ENCODE results near the gene DEPDC5.

DNA sequence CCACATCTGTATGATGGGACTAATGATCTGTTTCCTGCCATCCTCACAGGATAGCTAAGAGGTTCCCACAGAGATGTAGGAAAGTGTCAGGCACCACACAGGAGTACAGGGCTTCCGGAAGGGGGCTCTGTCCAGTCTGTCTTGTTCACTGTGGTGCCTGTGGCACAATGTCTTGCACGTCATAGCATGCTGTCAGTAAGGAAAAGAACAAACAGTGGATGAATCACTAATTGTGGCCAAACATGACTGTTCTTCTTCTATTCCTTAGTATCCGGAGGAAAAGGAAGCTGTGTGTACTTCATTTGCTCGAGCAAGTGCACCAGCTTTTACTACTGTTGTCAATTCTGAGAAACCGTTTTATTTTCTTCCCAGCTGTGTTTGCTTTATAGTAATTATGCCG, 117.1 kb downstream of the DEPDC5 start:
- TF ChIP-seq SREBF2 (IDR thresholded peaks at IDR 0.05; ENCODE audit: low read length) (no peak), EZH2 (IDR thresholded peaks at IDR 0.05; ENCODE audit: borderline replicate concordance, control insufficient read depth, low read depth, low read length) (no peak), POLR2AphosphoS5 (IDR thresholded peaks at IDR 0.05; ENCODE audit: low read length) (no peak), EP300 (IDR thresholded peaks at IDR 0.05; ENCODE audit: borderline replicate concordance in 1 of 2, control insufficient read depth in 1 of 2, low read depth in 2 of 2, low read length in 2 of 2) (no peak), BACH1 (IDR thresholded peaks at IDR 0.05; ENCODE audit: borderline replicate concordance) (no peak), MTA2 (IDR thresholded peaks at IDR 0.05; ENCODE audit: low read depth) (no peak)
- TF ChIP-seq, protein P1, sequence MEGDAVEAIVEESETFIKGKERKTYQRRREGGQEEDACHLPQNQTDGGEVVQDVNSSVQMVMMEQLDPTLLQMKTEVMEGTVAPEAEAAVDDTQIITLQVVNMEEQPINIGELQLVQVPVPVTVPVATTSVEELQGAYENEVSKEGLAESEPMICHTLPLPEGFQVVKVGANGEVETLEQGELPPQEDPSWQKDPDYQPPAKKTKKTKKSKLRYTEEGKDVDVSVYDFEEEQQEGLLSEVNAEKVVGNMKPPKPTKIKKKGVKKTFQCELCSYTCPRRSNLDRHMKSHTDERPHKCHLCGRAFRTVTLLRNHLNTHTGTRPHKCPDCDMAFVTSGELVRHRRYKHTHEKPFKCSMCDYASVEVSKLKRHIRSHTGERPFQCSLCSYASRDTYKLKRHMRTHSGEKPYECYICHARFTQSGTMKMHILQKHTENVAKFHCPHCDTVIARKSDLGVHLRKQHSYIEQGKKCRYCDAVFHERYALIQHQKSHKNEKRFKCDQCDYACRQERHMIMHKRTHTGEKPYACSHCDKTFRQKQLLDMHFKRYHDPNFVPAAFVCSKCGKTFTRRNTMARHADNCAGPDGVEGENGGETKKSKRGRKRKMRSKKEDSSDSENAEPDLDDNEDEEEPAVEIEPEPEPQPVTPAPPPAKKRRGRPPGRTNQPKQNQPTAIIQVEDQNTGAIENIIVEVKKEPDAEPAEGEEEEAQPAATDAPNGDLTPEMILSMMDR (IDR thresholded peaks at IDR 0.05 in 2 of 3, conservative IDR thresholded peaks at IDR 0.05 in 1 of 3; ENCODE audit: control insufficient read depth in 2 of 3, extremely low read depth in 1 of 3, insufficient read depth in 1 of 3, low read depth in 3 of 3, low read length in 3 of 3): no peak
- TF ChIP-seq, protein P2, sequence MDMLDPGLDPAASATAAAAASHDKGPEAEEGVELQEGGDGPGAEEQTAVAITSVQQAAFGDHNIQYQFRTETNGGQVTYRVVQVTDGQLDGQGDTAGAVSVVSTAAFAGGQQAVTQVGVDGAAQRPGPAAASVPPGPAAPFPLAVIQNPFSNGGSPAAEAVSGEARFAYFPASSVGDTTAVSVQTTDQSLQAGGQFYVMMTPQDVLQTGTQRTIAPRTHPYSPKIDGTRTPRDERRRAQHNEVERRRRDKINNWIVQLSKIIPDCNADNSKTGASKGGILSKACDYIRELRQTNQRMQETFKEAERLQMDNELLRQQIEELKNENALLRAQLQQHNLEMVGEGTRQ (IDR thresholded peaks at IDR 0.05; ENCODE audit: borderline replicate concordance, low read depth, low read length): no peak
